Stimulated activated CD4-positive, alpha-beta T cell treated with anti-CD3 and anti-CD28 coated beads, Interleukin-15, amount 100 ng/mL, for 24 hours (primary cell): Measurements from ENCODE around the gene KCNK7.
A peak's percentile ranks its signal among the peaks of the same experiment; 100 is the strongest.

Experiments used
- DNase-seq: peaks from one replicate; pipeline ENCODE4 v3.0.0-alpha.2; 2020

KCNK7 gene

GRCh38 chr11:65610404-65610803, 14.8 kb upstream of the KCNK7 start:
- no peak for DNase-seq

- no peak for DNase-seq
These were observed 14.1 kb upstream of the KCNK7 start for GRCh38 chr11:65609665-65610064.

GRCh38 chr11:65609229-65609628, 13.6 kb upstream of the KCNK7 start:
- no peak for DNase-seq

GRCh38 chr11:65607614-65608426, 12.2 kb upstream of the KCNK7 start:
- DNase-seq: no peak

GRCh38 chr11:65606876-65607613, 11.4 kb upstream of the KCNK7 start:
- peak; percentile 33 for DNase-seq

GRCh38 chr11:65604258-65604657, 8.7 kb upstream of the KCNK7 start:
- DNase-seq: no peak

GRCh38 chr11:65599955-65600246, 4.3 kb upstream of the KCNK7 start:
- no peak for DNase-seq

- no peak for DNase-seq
These were observed 3.8 kb upstream of the KCNK7 start for GRCh38 chr11:65599216-65599954.

- no peak for DNase-seq
These were observed 2.7 kb upstream of the KCNK7 start for GRCh38 chr11:65598258-65598699.

GRCh38 chr11:65596520-65596919, 920 bp upstream of the KCNK7 start:
- no peak for DNase-seq

- DNase-seq: no peak
These were observed 469 bp downstream of the KCNK7 start for GRCh38 chr11:65595131-65595530.

GRCh38 chr11:65593518-65594414, 1.8 kb downstream of the KCNK7 start:
- DNase-seq: peak; percentile 60

GRCh38 chr11:65592858-65593517, 2.6 kb downstream of the KCNK7 start:
- no peak for DNase-seq

GRCh38 chr11:65591939-65592857, 3.4 kb downstream of the KCNK7 start:
- DNase-seq: no peak

- no peak for DNase-seq
These were observed 5.3 kb downstream of the KCNK7 start for GRCh38 chr11:65590240-65590738.

GRCh38 chr11:65589444-65590239, 6.0 kb downstream of the KCNK7 start:
- DNase-seq: peak; percentile 48

- DNase-seq: peak; percentile 88
These were observed 7.2 kb downstream of the KCNK7 start for GRCh38 chr11:65588199-65589054.

- no peak for DNase-seq
These were observed 8.9 kb downstream of the KCNK7 start for GRCh38 chr11:65586676-65587075.

GRCh38 chr11:65586247-65586630, 9.4 kb downstream of the KCNK7 start:
- DNase-seq: no peak
